Measurements from ENCODE around the gene GPR87. TPM values are rescaled to one million over a fixed set of nuclear protein-coding genes. Genes with fewer than 3 reads are reported as not detected.

GPR87 gene
- total RNA-seq, 1 experiment from 2014 or later, result 0.74 TPM

- DNase-seq (ENCODE audit: low read depth), result no peak
Observed at GRCh38 chr3:151283387-151283786, 33.2 kb downstream of the GPR87 start.

GRCh38 chr3:151282921-151283320 is 33.7 kb downstream of the GPR87 start:
- peak; percentile 74 for DNase-seq (ENCODE audit: low read depth)

DNA sequence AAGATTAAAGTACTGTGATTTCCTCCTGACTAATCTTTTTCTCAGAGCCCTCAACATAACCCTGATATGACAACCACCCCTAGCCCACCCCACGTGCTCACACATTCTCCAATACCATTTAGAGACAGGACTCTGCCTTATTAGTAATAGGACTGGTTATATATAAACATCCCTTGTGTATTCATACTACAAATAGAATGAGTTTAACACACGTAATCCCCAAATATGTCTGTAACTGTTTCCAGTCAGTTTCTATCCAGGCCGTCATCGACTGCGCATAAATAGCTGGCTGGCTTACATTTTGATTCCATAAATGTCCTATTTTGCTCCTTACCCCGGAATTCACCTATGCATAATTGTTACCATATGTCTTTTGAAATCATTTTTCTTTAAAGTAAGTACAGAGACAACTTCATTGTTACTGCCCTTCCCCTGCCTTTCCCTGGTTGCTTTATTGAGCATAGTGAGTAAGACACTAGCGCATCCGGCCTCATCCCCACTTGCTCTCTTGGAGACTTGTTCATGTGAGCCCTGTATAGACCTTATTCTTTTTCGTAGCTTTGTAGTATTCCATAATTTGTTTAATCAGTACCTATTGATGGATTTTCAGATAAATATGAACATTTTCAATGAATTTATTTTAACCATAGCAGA is 34.8 kb downstream of the GPR87 start:
- DNase-seq (ENCODE audit: low read depth), result no peak

GRCh38 chr3:151278230-151278629 is 38.4 kb downstream of the GPR87 start, which contains the start of gene P2RY14:
Gene P2RY14, minus strand, starts transcription at chr3:151278542. Its CDS starts 64,226 bp downstream, at chr3:151214316.
- DNase-seq (ENCODE audit: low read depth), result no peak

- DNase-seq (ENCODE audit: low read depth), result no peak
Observed at GRCh38 chr3:151276687-151277042, 40.0 kb downstream of the GPR87 start.

DNA sequence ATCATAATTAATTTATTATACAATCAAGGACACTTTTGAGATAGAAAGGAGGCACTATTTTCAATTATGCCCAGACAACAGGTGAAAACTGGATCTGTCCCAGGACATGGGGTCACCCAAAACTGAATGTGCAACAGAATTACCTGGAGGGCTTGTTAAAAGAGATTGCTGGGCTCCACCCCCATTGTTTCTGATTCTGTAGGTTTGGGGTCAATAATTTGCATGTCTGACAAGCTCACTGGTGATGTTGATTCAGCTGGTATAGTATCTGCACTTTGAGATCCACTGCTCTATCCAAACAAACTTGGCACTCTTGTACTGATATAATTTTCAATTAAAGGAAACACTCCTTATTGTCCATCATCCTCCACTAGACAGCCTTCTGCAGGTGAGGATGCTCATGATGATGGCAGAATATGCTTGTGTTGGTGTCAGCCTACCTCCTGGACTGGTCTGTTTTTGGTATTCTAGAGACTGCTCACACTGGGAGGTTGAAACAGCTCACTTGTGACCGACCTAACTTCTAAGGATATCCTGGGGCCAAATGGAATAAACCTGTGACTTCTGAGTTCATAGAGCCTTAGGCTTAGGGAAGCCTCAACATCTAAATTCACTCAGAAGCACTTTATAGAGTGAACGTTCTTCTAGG is 40.5 kb downstream of the GPR87 start:
- no peak for DNase-seq (ENCODE audit: low read depth)

DNA sequence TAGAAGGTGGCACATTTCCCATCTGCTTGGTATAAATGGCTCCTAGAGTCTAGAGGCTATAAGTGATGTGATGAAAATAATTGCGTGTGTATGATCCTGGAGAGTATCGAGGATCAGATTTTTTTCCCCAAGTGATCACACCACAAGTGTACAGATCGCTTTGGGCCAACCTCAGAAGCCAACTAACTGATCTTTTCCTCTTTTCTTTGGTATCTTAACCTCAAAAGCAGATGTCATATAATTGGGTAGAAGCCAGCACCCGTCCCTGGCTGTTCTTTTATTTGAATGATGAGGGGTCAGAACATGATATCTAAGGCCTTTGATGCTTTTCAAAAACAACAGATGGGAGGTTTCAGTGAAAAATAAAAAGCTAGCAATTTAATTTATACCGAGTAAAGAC is 41.5 kb downstream of the GPR87 start:
- DNase-seq (ENCODE audit: low read depth), result no peak

DNA sequence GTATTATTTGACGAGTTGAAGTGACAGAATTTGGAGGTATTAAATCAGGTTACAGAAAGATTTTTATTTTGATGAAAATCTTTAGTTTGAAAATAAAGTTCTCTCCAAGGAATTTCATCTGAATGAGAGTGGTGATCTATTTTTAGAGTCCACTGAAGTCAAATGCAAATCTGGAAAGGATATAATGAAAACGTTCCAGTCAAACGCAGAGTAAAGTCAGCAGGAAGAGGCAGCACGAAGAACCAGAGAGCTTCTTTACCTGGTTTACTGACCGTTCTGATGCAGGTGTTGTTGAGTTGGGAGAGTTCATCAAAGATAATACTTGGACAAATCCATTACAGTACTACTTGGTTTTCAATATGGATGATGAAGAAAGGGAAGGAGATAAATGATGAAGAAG is 47.0 kb downstream of the GPR87 start:
- DNase-seq (ENCODE audit: low read depth), result no peak

- no peak for DNase-seq (ENCODE audit: low read depth)
Observed at GRCh38 chr3:151268267-151269235, 48.1 kb downstream of the GPR87 start.

GRCh38 chr3:151267066-151267465 is 49.6 kb downstream of the GPR87 start:
- DNase-seq (ENCODE audit: low read depth), result no peak

DNA sequence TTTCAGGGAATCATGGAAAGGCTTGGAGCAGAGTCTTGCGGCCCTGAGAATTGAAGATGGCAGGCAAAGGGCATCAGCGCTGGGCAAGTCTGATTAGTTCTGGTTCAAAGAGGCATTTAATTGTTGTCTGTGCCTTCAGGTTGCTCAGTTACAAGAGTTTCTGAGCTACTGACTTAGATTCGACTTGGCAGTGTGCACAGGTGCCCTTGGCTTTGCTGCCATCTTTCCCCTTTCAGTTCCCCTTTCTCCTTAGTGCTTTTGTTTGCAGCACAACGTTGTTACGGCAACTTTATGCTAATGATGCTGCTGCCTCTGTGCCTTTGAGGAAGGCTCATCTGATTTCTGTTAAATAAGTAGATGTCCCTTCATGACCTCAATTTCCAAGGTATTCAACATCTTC is 50.8 kb downstream of the GPR87 start:
- DNase-seq (ENCODE audit: low read depth), result peak; percentile 34

DNA sequence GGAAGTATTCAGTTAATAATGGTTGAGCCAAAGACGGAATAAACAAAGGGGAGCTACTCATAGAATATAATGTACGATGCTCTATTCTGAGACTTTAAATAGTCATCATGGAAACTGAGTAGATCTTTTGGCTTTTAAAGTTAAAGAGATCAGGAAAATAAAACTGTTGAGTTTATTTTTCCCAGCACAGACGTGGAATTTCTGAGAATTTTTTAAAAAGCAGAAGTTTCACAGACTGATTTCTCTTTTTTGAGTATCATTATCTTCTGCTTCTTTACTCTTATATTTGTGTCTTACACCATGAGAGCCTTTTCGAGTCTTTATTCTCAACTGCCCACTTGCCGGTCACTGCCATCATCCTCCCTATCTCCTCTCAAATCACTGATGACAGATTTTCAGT is 51.5 kb downstream of the GPR87 start:
- no peak for DNase-seq (ENCODE audit: low read depth)

DNA sequence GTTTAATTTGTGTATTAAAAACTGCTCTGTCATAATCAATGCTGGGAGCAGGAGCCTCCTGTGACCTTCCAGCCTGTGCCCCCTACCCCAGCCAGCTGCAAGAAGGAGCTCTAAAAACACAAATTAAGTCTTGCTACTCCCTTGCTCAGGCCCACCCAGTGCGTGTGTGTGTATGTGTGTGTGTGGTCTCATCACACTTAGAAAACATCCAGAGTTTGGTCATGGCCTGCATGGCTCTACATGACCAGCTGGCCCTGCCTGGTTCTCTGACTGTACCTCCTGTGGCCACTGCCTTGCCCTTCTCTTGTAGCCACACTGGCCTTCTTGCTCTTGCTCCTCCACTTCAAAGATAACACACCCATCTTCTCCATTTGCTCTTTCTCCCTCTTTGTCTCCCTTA is 52.0 kb downstream of the GPR87 start:
- DNase-seq (ENCODE audit: low read depth), result no peak

DNA sequence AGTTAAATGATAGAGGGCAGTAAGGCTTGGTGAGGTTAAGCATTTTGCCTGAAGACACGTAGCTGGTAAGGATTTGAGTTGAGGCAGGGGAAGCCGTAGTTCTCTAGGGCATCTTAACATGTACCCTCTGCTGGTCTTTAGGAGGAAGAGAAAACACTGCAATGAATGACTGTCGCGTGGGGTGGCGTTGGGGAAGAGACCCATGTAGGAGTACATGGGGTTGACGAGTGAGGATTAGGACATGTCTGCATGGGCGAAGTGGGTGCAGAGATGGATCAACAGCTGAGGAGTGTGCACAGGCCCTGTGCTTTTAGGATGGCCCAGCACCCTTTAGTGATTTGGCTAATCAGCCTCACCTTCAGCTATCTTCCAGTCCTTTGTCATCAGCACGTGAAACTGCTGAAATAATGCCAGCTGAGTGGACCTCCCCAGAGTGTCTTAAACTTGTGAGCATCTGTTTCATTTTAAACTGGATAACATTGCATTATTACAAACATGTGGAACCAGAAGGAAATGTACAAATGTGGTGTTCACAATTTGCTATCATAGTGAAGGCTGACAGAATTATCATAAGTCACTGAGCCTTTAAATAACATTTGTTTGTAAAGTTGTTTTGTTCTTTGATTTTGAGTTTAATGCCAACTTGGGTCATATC is 53.6 kb downstream of the GPR87 start:
- no peak for DNase-seq (ENCODE audit: low read depth)

- DNase-seq (ENCODE audit: low read depth), result no peak
Observed at GRCh38 chr3:151259664-151260063, 57.0 kb downstream of the GPR87 start.

- no peak for DNase-seq (ENCODE audit: low read depth)
Observed at GRCh38 chr3:151256749-151257148, 59.9 kb downstream of the GPR87 start.

DNA sequence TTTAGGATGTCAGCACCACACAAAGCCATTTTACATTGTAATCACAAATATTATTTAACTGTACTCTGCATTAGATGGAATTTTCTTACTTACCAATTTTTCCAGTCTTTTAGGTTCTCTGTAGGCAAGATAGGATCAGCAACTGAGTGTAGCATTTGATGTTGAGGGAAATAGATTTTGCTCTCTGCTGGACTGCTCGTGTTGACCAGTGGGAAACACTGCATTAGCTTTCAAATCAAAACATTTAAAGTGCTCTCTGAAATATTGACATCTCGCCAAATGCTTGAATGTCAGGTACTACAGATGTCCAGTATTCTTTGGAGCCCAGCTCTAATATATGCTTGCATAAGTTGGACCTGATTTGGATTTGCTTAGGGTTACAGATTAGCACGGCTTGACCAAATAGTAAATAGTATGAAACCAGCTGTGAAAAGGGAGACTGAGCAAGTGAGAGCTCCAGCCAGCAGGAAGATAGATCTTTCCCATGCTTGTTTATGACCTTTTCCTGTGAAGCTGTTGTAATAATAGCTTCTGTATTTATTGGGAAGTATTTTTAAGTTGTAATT is 67.8 kb downstream of the GPR87 start:
- DNase-seq (ENCODE audit: low read depth), result no peak

All from M059J (cell line).